ENCODE data around the gene IFNGR2. TPM values are rescaled to one million over a fixed set of nuclear protein-coding genes. Genes with fewer than 3 reads are reported as not detected.

Gene IFNGR2
- total and polyA plus RNA-seq, 2 of the 13 experiments (the other 11 are each of a cell fraction or from before 2014, with no cell fraction given), result 61.3 to 117 TPM

DNA sequence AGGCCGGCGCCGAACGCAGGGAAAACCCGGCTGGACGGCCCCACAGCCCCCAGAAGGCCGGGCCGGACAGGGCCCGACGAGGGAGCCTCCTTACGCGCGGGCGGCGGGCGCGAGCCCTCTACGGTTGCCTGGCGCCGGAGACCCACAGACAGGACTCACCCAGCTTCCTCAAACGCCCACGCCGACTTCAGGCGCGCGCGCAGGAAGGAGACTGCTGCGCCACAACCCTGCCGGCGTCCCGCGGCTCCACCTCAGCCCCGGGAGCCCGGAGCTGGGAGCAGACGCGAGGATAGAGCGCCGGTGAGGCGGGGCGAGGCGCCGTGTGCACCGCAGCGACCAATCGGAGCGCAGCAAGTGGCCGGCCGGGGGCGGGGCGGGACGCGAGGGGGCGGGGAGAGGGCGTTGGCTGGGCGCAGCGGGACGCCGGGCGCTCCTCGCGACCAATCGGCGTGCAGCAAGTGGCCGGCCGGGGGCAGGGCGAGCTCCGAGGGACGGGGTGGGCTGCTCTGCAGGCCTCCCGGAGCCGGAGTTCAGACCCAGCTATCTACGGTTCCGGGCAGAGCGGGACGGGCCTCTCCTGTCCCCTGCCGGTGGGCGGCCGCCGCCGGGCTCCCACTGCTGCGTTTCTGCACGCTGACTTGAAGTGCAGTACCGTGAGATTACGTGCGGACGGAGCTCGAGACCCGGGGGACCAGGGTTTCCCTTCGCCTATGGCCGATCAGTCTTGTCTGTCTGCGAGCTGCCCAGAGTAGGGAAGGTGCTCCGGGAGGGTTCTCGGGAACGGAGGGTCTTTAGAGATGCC lies 76.7 kb downstream of the IFNGR2 start, which contains the start of gene TMEM50B (continued):
- TF ChIP-seq TMF1 (CRISPR knock-in tag; IDR thresholded peaks at IDR 0.05; ENCODE audit: low read depth) (0 out of 2 replicates have a peak, but pooled peaks have one; percentile 36), ZNF569 (CRISPR knock-in tag; IDR thresholded peaks at IDR 0.05; ENCODE audit: borderline replicate concordance) (no peak), ZNF556 (CRISPR knock-in tag; IDR thresholded peaks at IDR 0.05; ENCODE audit: borderline replicate concordance) (no peak), AKAP8 (CRISPR knock-in tag; IDR thresholded peaks at IDR 0.05) (no peak), ZNF737 (CRISPR knock-in tag; IDR thresholded peaks at IDR 0.05; ENCODE audit: borderline replicate concordance) (no peak), FOXM1 (CRISPR knock-in tag; IDR thresholded peaks at IDR 0.05) (no peak), ARNT (IDR thresholded peaks at IDR 0.05) (no peak), HOXA5 (CRISPR knock-in tag; IDR thresholded peaks at IDR 0.05) (peak; percentile 67; the same call in 1 of the 2 replicates), HMG20B (CRISPR knock-in tag; conservative IDR thresholded peaks at IDR 0.05) (0 out of 2 replicates have a peak, but pooled peaks have one; percentile 58), TBP (CRISPR knock-in tag; IDR thresholded peaks at IDR 0.05) (0 out of 2 replicates have a peak, but pooled peaks have one; percentile 78), ZSCAN9 (CRISPR knock-in tag; IDR thresholded peaks at IDR 0.05; ENCODE audit: borderline replicate concordance) (peak; percentile 70; the same call in 1 of the 2 replicates), DPF2 (CRISPR knock-in tag; IDR thresholded peaks at IDR 0.05; ENCODE audit: borderline replicate concordance, low read depth) (no peak)
- TF ChIP-seq, protein P1, sequence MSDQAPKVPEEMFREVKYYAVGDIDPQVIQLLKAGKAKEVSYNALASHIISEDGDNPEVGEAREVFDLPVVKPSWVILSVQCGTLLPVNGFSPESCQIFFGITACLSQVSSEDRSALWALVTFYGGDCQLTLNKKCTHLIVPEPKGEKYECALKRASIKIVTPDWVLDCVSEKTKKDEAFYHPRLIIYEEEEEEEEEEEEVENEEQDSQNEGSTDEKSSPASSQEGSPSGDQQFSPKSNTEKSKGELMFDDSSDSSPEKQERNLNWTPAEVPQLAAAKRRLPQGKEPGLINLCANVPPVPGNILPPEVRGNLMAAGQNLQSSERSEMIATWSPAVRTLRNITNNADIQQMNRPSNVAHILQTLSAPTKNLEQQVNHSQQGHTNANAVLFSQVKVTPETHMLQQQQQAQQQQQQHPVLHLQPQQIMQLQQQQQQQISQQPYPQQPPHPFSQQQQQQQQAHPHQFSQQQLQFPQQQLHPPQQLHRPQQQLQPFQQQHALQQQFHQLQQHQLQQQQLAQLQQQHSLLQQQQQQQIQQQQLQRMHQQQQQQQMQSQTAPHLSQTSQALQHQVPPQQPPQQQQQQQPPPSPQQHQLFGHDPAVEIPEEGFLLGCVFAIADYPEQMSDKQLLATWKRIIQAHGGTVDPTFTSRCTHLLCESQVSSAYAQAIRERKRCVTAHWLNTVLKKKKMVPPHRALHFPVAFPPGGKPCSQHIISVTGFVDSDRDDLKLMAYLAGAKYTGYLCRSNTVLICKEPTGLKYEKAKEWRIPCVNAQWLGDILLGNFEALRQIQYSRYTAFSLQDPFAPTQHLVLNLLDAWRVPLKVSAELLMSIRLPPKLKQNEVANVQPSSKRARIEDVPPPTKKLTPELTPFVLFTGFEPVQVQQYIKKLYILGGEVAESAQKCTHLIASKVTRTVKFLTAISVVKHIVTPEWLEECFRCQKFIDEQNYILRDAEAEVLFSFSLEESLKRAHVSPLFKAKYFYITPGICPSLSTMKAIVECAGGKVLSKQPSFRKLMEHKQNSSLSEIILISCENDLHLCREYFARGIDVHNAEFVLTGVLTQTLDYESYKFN (CRISPR knock-in tag; conservative IDR thresholded peaks at IDR 0.05), result no peak; the same call in 1 of the 2 replicates
- TF ChIP-seq, protein P2, sequence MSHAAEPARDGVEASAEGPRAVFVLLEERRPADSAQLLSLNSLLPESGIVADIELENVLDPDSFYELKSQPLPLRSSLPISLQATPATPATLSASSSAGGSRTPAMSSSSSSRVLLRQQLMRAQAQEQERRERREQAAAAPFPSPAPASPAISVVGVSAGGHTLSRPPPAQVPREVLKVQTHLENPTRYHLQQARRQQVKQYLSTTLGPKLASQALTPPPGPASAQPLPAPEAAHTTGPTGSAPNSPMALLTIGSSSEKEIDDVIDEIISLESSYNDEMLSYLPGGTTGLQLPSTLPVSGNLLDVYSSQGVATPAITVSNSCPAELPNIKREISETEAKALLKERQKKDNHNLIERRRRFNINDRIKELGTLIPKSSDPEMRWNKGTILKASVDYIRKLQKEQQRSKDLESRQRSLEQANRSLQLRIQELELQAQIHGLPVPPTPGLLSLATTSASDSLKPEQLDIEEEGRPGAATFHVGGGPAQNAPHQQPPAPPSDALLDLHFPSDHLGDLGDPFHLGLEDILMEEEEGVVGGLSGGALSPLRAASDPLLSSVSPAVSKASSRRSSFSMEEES (CRISPR knock-in tag; IDR thresholded peaks at IDR 0.05), result no peak
- TF ChIP-seq, protein P3, sequence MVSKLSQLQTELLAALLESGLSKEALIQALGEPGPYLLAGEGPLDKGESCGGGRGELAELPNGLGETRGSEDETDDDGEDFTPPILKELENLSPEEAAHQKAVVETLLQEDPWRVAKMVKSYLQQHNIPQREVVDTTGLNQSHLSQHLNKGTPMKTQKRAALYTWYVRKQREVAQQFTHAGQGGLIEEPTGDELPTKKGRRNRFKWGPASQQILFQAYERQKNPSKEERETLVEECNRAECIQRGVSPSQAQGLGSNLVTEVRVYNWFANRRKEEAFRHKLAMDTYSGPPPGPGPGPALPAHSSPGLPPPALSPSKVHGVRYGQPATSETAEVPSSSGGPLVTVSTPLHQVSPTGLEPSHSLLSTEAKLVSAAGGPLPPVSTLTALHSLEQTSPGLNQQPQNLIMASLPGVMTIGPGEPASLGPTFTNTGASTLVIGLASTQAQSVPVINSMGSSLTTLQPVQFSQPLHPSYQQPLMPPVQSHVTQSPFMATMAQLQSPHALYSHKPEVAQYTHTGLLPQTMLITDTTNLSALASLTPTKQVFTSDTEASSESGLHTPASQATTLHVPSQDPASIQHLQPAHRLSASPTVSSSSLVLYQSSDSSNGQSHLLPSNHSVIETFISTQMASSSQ (IDR thresholded peaks at IDR 0.05; ENCODE audit: low read depth), result no peak
- TF ChIP-seq, protein P3 (CRISPR knock-in tag; IDR thresholded peaks at IDR 0.05; ENCODE audit: borderline replicate concordance), result no peak; the same call in 1 of the 2 replicates

Measured in HepG2 (cell line).